Osteoblast (primary cell): ENCODE results near the gene BRSK2. TPM values are rescaled to one million over a fixed set of nuclear protein-coding genes. Genes with fewer than 3 reads are reported as not detected.

Source experiments
- DNase-seq: peaks from one replicate; pipeline ENCODE4 v3.0.0; 2011; ENCODE audit warnings: low spot score, mixed read lengths; ENCODE audit not compliant: insufficient read length; ENCODE audit errors: missing footprints
- H2AFZ ChIP-seq: 2 replicates; pipeline ENCODE4 v1.6.0; 2011; ENCODE audit warnings: mild to moderate bottlenecking, low read length
- H3K27ac ChIP-seq: 2 replicates; pipeline ENCODE4 v1.5.1; 2011; ENCODE audit warnings: mild to moderate bottlenecking, low read depth, low read length, moderate library complexity
- H3K27me3 ChIP-seq: 2 replicates; pipeline ENCODE4 v1.6.0; 2012; ENCODE audit warnings: mild to moderate bottlenecking, control low read depth, inconsistent platforms, low read length, moderate library complexity; ENCODE audit not compliant: insufficient read depth
- H3K36me3 ChIP-seq: 2 replicates; pipeline ENCODE4 v1.5.1; 2011; ENCODE audit warnings: mild to moderate bottlenecking, low read length, control low read depth, moderate library complexity; ENCODE audit not compliant: insufficient read depth
- H3K4me1 ChIP-seq: 2 replicates; pipeline ENCODE4 v1.5.1; 2011; ENCODE audit warnings: mild to moderate bottlenecking, low read length, control low read depth, moderate library complexity; ENCODE audit not compliant: insufficient read depth
- H3K4me2 ChIP-seq: 2 replicates; pipeline ENCODE4 v1.6.0; 2011; ENCODE audit warnings: mild to moderate bottlenecking, low read length; ENCODE audit not compliant: insufficient read depth
- H3K4me3 ChIP-seq: fragments of 200-600 bp; sonication (generic); 3 replicates; pipeline ENCODE4 v1.5.1; 2012; ENCODE audit warnings: mild to moderate bottlenecking, low read length, inconsistent platforms; ENCODE audit not compliant: insufficient read depth
- H3K79me2 ChIP-seq: 2 replicates; pipeline ENCODE4 v1.6.0; 2012; ENCODE audit warnings: mild to moderate bottlenecking, low read length, control low read depth, inconsistent platforms; ENCODE audit not compliant: insufficient read depth
- H3K9me3 ChIP-seq: 2 replicates; pipeline ENCODE4 v1.5.1; 2011; ENCODE audit warnings: low read depth, low read length, control low read depth
- H4K20me1 ChIP-seq: 2 replicates; pipeline ENCODE4 v1.6.0; 2012; ENCODE audit warnings: mild to moderate bottlenecking, low read length, control low read depth; ENCODE audit not compliant: insufficient read depth
- total RNA-seq: library from RNA; depleted of rRNA; stranded (reverse); fragments of >200 nt; gene quantifications from 2 replicates; pipeline ENCODE4 v1.2.3, GENCODE V29; 2012
- TF ChIP-seq, protein P1 (sequence below): IDR thresholded peaks from 2 replicates; pipeline ENCODE4 v1.5.1; 2011; ENCODE audit warnings: mild to moderate bottlenecking, low read depth, low read length, moderate library complexity; ENCODE audit errors: extremely low read depth

The BRSK2 gene
- total RNA-seq, 1 donor, result 0.36 TPM

DNA sequence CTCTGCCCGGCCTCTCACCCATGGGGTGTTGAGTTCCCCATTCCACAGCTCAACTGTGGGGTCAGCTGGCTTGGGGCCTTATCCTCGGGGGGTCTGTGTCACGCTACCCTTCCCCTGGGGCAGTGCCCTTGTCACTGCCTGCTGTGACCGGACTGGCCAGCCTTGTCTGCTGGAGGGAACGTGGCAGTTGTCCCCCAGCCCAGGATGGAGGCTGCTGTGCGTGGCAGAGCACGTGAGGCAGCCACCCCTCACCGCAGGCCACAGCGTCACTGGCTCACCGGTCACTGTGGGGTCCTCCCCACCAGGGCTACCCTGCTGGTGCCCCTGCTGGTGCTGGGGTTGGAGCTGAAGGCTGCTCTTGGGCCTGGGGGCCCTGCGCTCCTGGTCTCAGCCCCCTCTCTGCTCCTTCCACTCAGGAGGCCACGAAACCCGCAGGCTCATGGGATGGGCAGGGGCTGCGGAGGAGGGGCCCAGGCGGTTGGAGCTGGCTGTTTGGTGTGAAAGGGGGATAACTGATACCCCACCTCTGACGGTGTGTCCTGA, 13.4 kb downstream of the BRSK2 start:
- Histone ChIP-seq H4K20me1 (peaks cover 3% of the 10 kb centered on the region), H3K4me3 (no peak overlapping the region), H3K27me3 (no peaks in the 10 kb centered on the region), H3K9me3 (no peaks in the 10 kb centered on the region), H3K79me2 (no peaks in the 10 kb centered on the region), H2AFZ (no peak overlapping the region), H3K27ac (no peak overlapping the region), H3K36me3 (no peaks in the 10 kb centered on the region), H3K4me2 (no peak overlapping the region), H3K4me1 (no peaks in the 10 kb centered on the region)
- TF ChIP-seq, protein P1, sequence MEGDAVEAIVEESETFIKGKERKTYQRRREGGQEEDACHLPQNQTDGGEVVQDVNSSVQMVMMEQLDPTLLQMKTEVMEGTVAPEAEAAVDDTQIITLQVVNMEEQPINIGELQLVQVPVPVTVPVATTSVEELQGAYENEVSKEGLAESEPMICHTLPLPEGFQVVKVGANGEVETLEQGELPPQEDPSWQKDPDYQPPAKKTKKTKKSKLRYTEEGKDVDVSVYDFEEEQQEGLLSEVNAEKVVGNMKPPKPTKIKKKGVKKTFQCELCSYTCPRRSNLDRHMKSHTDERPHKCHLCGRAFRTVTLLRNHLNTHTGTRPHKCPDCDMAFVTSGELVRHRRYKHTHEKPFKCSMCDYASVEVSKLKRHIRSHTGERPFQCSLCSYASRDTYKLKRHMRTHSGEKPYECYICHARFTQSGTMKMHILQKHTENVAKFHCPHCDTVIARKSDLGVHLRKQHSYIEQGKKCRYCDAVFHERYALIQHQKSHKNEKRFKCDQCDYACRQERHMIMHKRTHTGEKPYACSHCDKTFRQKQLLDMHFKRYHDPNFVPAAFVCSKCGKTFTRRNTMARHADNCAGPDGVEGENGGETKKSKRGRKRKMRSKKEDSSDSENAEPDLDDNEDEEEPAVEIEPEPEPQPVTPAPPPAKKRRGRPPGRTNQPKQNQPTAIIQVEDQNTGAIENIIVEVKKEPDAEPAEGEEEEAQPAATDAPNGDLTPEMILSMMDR, result no peak
- no peak for DNase-seq

DNA sequence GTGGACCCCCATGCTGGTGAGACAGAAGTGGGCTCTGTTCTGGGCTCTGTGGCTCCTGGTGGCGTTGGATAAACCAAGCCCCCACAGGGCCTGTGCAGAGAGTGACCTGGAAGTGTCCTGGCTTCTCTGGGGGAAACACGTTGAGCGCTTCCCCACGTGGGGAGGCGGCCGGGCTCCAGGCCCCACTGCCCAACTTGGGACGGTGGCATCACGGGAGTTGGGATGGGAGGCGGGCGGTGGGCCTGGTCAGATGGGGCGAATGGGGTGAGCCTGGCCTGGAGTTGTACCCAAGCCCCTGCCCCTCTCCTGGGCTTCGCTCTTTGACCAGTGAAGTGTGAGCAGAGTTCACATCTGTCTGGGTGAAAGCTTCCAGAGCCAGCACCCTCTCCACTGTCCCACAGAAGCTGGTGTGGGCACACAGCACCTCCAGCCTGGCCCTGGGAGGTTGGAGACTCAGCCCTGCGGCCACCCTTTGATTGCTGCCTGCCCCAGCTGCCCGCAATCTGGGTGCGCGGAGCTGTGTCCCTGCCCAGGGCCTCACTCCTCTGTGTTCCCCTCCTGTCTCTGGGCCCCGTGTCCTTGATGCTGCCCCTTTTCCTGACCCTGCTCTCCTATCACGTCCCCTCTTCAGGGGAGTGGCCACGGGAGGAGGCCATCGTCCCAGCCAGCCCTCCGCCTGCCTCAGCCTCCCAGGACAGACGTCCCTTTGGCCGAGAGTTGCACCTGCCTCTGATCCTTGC, 14.2 kb downstream of the BRSK2 start:
- no peaks in the 10 kb centered on the region for H3K79me2 ChIP-seq
- DNase-seq, result no peak
- H2AFZ ChIP-seq, result no peak overlapping the region
- H3K36me3 ChIP-seq, result no peaks in the 10 kb centered on the region
- H3K27ac ChIP-seq, result no peak overlapping the region
- peaks cover 3% of the 10 kb centered on the region for H4K20me1 ChIP-seq
- H3K4me3 ChIP-seq, result no peak overlapping the region
- H3K4me2 ChIP-seq, result no peak overlapping the region
- H3K9me3 ChIP-seq, result no peaks in the 10 kb centered on the region
- H3K27me3 ChIP-seq, result no peaks in the 10 kb centered on the region
- TF ChIP-seq, protein P1, result no peak
- no peaks in the 10 kb centered on the region for H3K4me1 ChIP-seq

DNA sequence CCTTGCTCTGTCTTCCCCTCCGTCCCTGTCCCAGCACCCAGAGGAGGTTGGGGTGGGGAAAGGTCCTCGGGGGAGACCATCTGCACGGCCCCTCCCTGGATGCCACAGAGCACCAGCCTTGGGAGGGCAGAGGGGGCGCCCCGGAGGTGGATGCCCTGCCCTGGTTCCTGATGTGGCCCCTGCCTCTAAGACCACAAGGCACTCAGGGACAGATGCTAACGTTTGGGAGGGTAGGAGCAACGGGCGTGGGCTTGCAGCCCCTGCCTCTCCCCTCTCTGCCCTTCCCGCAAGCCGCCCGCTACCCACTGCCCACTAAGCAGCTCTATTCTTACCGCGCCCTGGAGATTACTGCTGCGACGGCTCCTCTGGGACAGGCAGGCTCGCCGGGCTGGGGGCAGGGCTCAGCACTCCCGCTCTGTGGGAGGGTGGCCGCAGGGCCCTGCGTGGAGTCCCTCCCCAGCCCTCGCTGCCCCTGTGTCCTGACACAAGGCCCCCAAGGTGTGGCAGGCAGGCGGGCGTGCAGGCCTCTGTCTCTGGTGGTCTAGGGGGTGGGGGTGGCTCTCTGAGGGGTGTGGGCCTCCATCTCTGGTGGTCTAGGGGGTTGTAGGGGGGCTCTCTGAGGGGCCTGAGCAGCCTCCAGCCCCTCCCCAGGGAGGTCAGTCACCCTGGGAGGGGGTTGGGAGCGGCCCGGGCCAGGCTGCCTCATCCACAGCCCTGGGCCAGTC, 14.9 kb downstream of the BRSK2 start:
- H3K4me2 ChIP-seq, result no peak overlapping the region
- H4K20me1 ChIP-seq, result peaks cover 3% of the 10 kb centered on the region
- H3K27me3 ChIP-seq, result no peaks in the 10 kb centered on the region
- no peaks in the 10 kb centered on the region for H3K36me3 ChIP-seq
- TF ChIP-seq, protein P1, result no peak
- H3K27ac ChIP-seq, result no peak overlapping the region
- no peak overlapping the region for H2AFZ ChIP-seq
- H3K79me2 ChIP-seq, result no peaks in the 10 kb centered on the region
- no peak for DNase-seq
- no peaks in the 10 kb centered on the region for H3K9me3 ChIP-seq
- no peak overlapping the region for H3K4me3 ChIP-seq
- H3K4me1 ChIP-seq, result no peaks in the 10 kb centered on the region
